ENCODE results near the gene RESP18.

Gene RESP18

DNA sequence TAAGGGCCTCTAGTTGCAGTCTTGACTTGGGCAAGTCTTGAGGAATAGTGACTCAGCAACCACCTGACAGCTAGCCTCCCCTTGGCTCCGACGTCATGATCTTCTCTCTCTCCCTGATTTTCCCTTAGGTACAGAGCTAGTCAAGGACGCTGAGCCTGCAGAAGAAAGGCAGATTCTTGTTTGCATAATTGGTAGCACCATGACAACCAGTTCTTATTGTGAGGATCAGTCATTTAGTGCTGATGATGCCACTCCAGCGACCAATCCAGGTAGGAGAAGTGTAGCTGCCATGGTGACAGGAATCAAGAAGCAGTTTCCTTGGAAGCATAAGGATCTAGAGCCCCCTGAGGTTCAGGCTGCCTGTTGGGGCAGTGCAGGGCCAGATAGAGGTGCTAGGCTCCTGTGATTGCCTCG is 2.8 kb upstream of the RESP18 start:
- TF ChIP-seq, protein P1, sequence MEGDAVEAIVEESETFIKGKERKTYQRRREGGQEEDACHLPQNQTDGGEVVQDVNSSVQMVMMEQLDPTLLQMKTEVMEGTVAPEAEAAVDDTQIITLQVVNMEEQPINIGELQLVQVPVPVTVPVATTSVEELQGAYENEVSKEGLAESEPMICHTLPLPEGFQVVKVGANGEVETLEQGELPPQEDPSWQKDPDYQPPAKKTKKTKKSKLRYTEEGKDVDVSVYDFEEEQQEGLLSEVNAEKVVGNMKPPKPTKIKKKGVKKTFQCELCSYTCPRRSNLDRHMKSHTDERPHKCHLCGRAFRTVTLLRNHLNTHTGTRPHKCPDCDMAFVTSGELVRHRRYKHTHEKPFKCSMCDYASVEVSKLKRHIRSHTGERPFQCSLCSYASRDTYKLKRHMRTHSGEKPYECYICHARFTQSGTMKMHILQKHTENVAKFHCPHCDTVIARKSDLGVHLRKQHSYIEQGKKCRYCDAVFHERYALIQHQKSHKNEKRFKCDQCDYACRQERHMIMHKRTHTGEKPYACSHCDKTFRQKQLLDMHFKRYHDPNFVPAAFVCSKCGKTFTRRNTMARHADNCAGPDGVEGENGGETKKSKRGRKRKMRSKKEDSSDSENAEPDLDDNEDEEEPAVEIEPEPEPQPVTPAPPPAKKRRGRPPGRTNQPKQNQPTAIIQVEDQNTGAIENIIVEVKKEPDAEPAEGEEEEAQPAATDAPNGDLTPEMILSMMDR (IDR thresholded peaks at IDR 0.05; ENCODE audit: unreplicated experiment in 3 of 3): no peak
- Mint-ChIP-seq H3K9me3 (peaks cover 7% of the 10 kb centered on the region), H3K4me3 (no peak overlapping the region), H3K4me1 (peaks cover 5% of the 10 kb centered on the region), H3K27ac (no peak overlapping the region), H3K27me3 (ENCODE audit: low read depth) (peaks cover 95% of the 10 kb centered on the region), H3K36me3 (ENCODE audit: low read depth) (no peaks in the 10 kb centered on the region)

DNA sequence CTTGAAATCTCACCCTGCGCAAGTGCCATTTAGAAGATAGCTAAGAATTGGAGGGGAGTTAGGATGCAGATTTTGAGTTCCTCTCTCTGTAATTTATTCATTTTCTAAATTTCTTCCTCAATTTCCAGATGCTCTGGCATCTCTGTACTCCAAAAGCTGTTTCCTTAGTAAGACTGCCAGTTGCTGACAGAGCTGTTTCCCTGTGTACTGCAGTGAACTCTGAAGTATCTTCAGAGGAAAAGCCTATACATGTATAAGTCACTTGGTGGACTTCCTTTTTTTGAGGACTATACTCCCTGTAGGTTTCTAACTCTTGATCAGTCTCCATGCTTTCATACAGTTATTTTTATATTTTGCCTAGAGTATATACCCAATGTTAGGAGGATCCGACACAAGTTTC is 1.5 kb upstream of the RESP18 start:
- H3K27ac Mint-ChIP-seq: no peak overlapping the region
- H3K9me3 Mint-ChIP-seq: peaks cover 7% of the 10 kb centered on the region
- H3K36me3 Mint-ChIP-seq (ENCODE audit: low read depth): no peaks in the 10 kb centered on the region
- peaks cover 5% of the 10 kb centered on the region for H3K4me1 Mint-ChIP-seq
- TF ChIP-seq, protein P1 (IDR thresholded peaks at IDR 0.05; ENCODE audit: unreplicated experiment in 3 of 3): no peak
- no peak overlapping the region for H3K4me3 Mint-ChIP-seq
- H3K27me3 Mint-ChIP-seq (ENCODE audit: low read depth): peaks cover 96% of the 10 kb centered on the region

DNA sequence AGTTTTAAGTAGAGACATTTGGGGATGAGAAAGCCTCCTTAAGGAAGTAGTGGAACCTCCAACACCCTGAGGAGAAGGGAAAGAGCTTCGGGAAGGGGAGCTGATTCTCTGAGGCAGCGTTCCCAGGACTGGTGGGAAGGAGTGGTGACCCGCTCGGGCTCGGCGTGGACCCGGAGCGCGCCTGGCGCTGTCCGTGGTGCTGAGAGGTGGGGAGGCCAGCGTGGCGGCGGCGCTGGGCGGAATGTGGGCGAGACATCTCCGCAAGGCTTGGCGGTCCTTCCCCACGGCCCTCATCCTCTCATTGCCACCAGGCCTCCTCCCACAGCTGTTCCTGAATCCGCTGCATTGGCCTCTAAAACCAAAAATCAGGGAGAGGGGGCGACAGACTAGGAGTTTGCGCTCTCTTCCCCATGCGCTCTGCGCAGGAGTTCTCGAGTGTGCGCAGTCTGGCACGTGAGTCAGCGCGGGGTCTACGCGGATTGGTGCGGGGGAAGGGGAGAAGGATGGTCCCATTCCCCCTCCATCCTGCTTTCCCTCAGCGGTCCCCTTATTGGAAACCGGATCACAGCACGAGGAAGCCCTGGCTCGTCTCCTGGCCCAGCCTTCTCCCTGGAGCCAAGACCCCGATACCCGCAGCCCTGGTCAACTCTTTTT is 857 bp downstream of the RESP18 start:
- Mint-ChIP-seq H3K9me3 (peaks cover 5% of the 10 kb centered on the region), H3K4me1 (peaks cover 5% of the 10 kb centered on the region), H3K27me3 (ENCODE audit: low read depth) (peaks cover 98% of the 10 kb centered on the region), H3K27ac (no peak overlapping the region), H3K36me3 (ENCODE audit: low read depth) (no peaks in the 10 kb centered on the region), H3K4me3 (no peak overlapping the region)
- TF ChIP-seq, protein P1 (IDR thresholded peaks at IDR 0.05; ENCODE audit: unreplicated experiment in 3 of 3): no peak

DNA sequence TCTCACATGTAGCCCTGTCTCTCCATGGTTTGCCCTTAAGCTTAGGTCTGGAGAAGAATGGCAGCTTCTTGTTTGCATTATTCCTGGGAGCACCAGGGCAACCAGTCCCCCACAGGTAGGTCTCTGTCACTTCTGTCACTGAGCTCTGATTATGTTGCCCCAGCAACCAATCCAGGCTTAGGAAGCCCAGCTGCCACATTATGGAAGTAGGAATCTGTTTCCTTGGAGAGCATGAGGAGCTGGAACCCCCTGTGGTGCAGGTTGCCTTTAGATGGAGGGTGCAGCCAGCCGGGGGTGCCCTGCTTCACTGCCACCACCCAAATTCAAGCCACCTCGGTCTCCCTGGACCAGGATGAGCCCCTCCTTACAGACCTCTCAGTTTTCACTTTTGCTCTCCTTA is 4.8 kb downstream of the RESP18 start:
- TF ChIP-seq, protein P1 (IDR thresholded peaks at IDR 0.05; ENCODE audit: unreplicated experiment in 3 of 3): no peak
- Mint-ChIP-seq H3K9me3 (no peaks in the 10 kb centered on the region), H3K4me3 (no peak overlapping the region), H3K27ac (no peak overlapping the region), H3K36me3 (ENCODE audit: low read depth) (no peaks in the 10 kb centered on the region), H3K4me1 (peaks cover 5% of the 10 kb centered on the region), H3K27me3 (ENCODE audit: low read depth) (peaks cover 94% of the 10 kb centered on the region)

DNA sequence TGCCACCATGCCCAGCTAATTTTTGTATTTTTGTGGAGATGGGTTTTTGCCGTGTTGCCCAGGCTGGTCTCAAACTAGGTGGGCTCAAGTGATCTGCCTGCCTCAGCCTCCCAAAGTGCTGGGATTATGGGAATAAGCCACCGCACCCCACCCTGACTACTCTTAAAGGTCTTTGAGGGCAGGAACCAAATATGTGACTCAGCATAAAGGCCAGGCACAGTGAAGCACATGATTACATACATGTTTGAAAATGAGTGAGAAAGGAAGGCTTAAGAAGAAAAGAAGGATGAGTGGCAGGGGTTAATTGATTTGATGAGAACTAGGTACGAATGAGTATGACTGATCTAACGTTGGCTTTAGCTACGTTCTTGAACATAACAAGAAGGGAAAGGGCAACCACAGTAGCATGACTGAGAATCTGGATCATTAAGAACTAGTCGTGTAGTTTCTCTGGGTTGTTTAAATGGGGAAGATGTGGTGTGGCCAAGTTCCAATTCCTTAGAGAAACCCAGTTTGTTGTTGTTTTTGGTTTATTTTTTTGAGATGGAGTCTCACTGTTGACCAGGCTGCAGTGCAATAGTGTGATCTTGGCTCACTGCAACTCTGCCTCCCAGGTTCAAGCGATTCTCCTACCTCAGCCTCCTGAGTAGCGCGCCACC is 6.8 kb downstream of the RESP18 start:
- Mint-ChIP-seq H3K36me3 (ENCODE audit: low read depth) (no peaks in the 10 kb centered on the region), H3K27me3 (ENCODE audit: low read depth) (peaks cover 90% of the 10 kb centered on the region), H3K27ac (no peak overlapping the region)

More for the DNA sequence above, 6.8 kb downstream of the RESP18 start:
- Mint-ChIP-seq H3K4me3 (no peak overlapping the region), H3K9me3 (no peaks in the 10 kb centered on the region), H3K4me1 (no peaks in the 10 kb centered on the region)
- TF ChIP-seq, protein P1 (IDR thresholded peaks at IDR 0.05; ENCODE audit: unreplicated experiment in 3 of 3): no peak

Measured in nephron (organoid).